ENCODE results near the gene DUOXA2. TPM values are rescaled to one million over a fixed set of nuclear protein-coding genes. Genes with fewer than 3 reads are reported as not detected.

Gene DUOXA2
- total and polyA plus RNA-seq, 2 donors from 2014 or later: 0.37 TPM; not detected in 1

GRCh38 chr15:45149060-45149459 is 34.9 kb downstream of the DUOXA2 start:
- DNase-seq (no peak), FAIRE-seq (no peak)
- TF ChIP-seq CTCF (IDR thresholded peaks at IDR 0.05; ENCODE audit: borderline replicate concordance, extremely low read depth, insufficient read depth): no peak
- Histone ChIP-seq H3K9me3 (ENCODE audit: control insufficient read depth in 2 of 3, insufficient read depth in 1 of 3, low read length in 3 of 3) (no peaks in the 10 kb centered on the region), H3K4me1 (ENCODE audit: control insufficient read depth in 2 of 3, insufficient read depth in 2 of 3, low read depth in 1 of 3, low read length in 3 of 3) (no peaks in the 10 kb centered on the region), H3K27ac (ENCODE audit: low read depth in 2 of 2, low read length in 2 of 2) (no peak overlapping the region), H3K27me3 (ENCODE audit: control insufficient read depth, insufficient read depth, low read length) (no peaks in the 10 kb centered on the region), H3K36me3 (ENCODE audit: control insufficient read depth in 2 of 3, insufficient read depth in 3 of 3, low read length in 3 of 3) (no peaks in the 10 kb centered on the region), H3K9ac (ENCODE audit: low read length in 3 of 3) (no peak overlapping the region), H3K4me3 (ENCODE audit: low read length in 3 of 3) (no peak overlapping the region)
- intact Hi-C loops (cut with DNase I): no loop called here

- no peak for FAIRE-seq
- peak in 1 of 5 donors; percentile 46 for DNase-seq
- Histone ChIP-seq H3K9me3 (ENCODE audit: control insufficient read depth in 2 of 3, insufficient read depth in 1 of 3, low read length in 3 of 3) (no peaks in the 10 kb centered on the region), H3K4me3 (ENCODE audit: low read length in 3 of 3) (no peak overlapping the region), H3K27me3 (ENCODE audit: control insufficient read depth, insufficient read depth, low read length) (no peaks in the 10 kb centered on the region), H3K9ac (ENCODE audit: low read length in 3 of 3) (no peak overlapping the region), H3K36me3 (ENCODE audit: control insufficient read depth in 2 of 3, insufficient read depth in 3 of 3, low read length in 3 of 3) (no peaks in the 10 kb centered on the region), H3K4me1 (ENCODE audit: control insufficient read depth in 2 of 3, insufficient read depth in 2 of 3, low read depth in 1 of 3, low read length in 3 of 3) (no peaks in the 10 kb centered on the region), H3K27ac (ENCODE audit: low read depth in 2 of 2, low read length in 2 of 2) (no peak overlapping the region)
- no peak for TF ChIP-seq CTCF (IDR thresholded peaks at IDR 0.05; ENCODE audit: borderline replicate concordance, extremely low read depth, insufficient read depth)
- intact Hi-C loops (cut with DNase I): no loop called here
Observed at GRCh38 chr15:45150481-45150880, 36.4 kb downstream of the DUOXA2 start.

GRCh38 chr15:45150997-45151396 is 36.9 kb downstream of the DUOXA2 start:
- intact Hi-C loops (cut with DNase I): no loop called here
- no peak for FAIRE-seq
- no peak for TF ChIP-seq CTCF (IDR thresholded peaks at IDR 0.05; ENCODE audit: borderline replicate concordance, extremely low read depth, insufficient read depth)
- no peaks in the 10 kb centered on the region for H3K4me1 ChIP-seq (ENCODE audit: control insufficient read depth in 2 of 3, insufficient read depth in 2 of 3, low read depth in 1 of 3, low read length in 3 of 3)
- H3K27me3 ChIP-seq (ENCODE audit: control insufficient read depth, insufficient read depth, low read length): no peaks in the 10 kb centered on the region
- H3K27ac ChIP-seq (ENCODE audit: low read depth in 2 of 2, low read length in 2 of 2): no peak overlapping the region
- no peaks in the 10 kb centered on the region for H3K9me3 ChIP-seq (ENCODE audit: control insufficient read depth in 2 of 3, insufficient read depth in 1 of 3, low read length in 3 of 3)
- no peaks in the 10 kb centered on the region for H3K36me3 ChIP-seq (ENCODE audit: control insufficient read depth in 2 of 3, insufficient read depth in 3 of 3, low read length in 3 of 3)
- H3K9ac ChIP-seq (ENCODE audit: low read length in 3 of 3): no peak overlapping the region
- H3K4me3 ChIP-seq (ENCODE audit: low read length in 3 of 3): no peak overlapping the region
- DNase-seq: peak in 1 of 5 donors; percentile 9
